COLO668 (cell line): Measurements from ENCODE around the gene ATL1.

Experiments
- DNase-seq: peaks from one replicate; lab custom pipeline; 2025; ENCODE audit not compliant: unreplicated experiment; lab: John Stamatoyannopoulos, UW

The ATL1 gene

DNA sequence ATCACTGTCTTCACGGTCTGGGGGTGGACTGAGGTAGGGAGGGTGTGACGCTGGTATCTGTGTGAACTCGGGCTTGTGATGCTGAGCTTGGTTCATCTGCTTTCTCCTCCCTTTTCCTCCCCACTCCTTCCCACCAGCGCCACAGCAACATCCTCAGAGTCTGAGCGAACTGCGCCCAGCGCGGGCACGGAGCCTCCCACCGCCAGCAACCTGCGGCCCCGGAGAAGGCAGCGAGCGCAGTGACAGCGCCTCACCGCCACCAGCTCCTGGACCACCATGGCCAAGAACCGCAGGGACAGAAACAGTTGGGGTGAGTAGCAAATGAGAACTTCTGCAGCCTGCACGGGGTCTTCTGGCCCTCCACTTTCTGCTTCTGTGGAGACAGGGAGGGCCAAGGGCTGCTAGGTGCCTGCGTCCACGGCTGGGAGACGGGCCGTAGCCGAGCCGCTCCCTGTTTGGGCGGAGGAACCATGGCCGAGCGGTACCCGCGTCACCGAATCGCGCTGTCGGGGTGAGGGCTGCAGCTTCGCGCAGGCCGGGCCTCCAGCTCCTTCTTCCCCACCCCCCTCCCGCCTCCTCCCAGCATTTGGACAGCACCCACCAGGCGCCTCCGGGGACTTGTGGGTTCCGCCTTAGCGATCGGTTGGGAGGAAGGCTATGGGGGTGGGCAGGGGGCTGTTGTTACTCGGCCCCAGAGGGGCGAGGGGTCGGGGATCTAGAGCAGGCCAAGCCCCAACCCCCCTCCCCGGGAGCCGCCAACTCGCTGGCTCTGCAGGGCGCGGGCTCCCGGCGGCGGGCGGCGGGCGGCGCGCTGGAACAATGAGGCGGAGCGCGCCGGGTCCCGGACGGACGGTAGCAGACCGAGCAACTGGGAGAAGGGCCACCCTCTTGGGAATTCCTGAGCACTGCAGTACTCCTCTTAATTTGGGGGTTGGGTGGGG lies at the start of gene ATL1:
Gene ATL1 (plus strand): TSS at position 156 of the 941 bp plus-strand sequence. CDS start 121 bp downstream, at position 277.
- DNase-seq, result peak; percentile 79

DNA sequence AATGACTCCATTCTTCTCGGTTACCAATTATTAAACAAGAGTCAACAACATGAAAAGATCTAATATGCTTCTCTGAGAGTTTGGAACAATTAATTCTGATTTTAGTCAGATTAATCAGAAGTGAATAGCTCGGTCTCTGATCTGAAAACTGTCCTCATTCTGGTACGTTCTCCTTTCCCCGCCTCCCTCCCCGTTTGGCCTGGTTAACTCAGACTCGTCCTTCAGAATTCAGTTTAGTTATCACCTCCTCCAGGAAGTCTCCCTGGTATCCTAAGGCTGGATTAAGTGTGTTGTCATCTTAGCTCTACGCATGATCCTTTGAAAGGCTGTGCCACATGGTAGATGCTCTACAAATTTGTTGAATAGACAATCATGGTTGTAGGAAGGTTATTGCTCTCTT lies 49.8 kb upstream of the ATL1 start:
- DNase-seq, result no peak

DNA sequence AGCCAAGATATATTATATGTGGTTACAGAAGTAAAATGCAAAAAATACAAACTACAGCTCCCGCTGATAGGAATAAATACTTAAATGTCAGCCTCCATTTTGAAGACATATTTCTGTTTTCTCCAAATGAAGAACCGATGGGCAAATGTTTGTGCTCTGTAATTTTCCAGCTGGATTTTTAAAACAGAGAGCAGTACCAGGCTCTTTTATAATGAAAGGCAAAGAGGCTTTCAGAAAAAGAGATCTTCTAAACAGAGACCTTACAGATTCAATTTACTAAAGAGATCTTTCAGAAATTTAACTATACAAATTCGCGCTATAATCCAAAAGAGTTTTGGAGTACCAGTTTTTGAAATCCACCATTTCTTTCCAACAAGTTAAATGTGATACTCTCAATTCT lies 47.5 kb upstream of the ATL1 start:
- no peak for DNase-seq

DNA sequence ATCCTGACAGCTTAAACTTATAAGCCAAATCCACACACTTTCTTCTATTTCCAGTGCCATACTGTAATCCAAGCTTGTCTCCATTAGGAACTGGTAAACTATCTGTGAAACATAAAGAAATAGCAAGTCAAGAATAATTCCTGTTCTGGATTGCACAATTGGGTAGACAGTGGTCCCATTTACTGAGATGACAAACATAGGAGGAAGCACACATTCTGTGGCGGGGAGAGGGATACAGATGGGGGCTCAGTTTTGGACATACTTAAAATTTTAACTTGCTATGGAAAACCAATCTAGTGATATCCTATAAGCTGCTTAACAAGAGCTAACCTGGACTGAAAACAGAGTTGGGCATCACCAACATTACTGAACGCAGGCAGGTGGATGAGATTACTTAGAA lies 43.9 kb upstream of the ATL1 start:
- DNase-seq, result no peak

DNA sequence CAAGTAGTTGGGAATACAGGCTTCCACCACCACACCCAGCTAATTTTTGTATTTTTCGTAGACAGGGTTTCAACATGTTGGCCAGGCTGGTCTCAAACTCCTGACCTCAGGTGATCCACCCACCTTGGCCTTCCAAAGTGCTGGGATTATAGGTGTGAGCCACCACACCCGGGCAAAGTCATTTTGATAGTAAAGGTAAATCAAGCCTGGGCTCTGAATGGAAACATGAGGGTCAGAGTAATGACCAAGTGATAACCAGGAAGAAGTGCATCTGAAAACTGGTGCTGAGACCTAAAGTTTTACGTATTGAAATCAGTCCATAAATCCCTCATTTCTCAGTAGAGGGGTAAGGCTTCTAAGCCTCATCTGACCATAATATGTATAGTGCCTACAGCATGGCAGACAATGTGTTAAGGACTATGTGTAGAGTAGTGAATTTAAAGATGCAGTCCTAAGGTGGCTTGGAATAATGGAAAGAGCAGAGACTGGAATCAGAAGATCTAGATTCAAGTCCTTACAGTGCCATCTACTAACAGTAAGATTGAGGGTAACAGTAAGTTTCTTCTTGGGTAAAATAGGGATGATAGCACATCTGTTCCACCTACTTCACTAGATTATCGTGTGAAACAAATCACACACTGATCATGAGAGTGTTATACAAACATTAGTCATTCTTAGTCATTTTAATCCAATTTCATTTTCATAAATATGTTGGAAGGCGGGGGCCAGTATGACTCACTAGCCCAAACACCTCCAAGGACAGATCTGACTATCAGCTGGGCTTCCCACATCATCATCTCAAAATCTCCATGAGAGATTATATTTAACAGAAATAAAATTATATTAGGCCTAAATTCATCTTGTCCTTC lies 38.8 kb upstream of the ATL1 start:
- no peak for DNase-seq

DNA sequence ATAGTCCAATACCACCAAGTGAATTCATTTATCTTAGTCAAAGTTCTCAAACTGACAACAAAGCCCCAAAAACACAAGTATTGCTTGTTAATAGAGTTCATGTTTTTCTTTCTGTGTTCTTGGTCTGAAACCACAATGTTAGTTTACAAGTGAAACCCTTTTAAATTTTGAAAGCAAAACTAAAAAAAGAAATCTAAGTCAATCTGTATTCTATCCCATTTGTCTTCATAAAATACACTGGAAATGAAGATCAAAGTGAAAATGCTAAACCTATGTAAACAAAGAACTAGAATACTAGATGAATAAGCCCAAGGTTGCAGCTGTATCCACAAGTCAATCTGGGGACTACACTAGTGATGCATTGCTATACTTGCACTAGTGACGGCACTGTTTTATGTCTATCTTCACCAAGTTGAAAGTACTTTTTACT lies 38.0 kb upstream of the ATL1 start:
- no peak for DNase-seq

DNA sequence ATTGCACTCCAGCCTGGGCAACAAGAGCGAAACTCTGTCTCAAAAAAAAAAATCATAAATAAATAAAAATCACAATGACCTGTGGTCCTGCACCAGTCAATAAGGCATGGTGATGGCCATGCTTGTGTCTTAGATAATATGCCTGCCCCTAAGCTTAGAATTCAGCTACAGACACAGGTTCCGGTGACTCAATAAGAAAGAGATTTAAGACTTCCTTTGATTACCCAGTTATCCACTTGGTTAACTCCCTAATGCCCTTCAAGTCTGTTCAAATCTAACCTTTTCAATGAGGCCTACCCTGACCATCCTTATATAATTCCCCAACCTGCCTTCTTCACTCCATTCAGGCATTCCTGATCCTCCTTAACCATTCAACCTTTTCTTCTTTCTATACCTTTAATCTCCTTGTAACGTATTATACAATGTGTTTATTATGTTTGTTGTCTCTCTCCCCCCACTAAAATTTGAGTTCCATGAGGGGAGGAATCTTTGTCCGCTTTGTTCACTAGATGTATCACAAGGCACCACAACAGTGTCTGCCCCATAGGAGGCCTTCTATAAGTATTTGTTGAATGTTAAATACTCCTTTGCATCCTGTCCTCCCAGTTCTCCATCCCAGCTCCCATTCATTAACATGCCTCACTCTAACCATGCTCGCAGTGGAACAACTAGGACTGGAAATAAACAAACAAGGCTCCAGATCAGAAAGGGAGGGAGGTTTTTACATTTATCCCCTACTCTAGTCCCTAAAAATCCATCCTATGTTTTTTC lies 36.5 kb upstream of the ATL1 start:
- DNase-seq, result no peak

DNA sequence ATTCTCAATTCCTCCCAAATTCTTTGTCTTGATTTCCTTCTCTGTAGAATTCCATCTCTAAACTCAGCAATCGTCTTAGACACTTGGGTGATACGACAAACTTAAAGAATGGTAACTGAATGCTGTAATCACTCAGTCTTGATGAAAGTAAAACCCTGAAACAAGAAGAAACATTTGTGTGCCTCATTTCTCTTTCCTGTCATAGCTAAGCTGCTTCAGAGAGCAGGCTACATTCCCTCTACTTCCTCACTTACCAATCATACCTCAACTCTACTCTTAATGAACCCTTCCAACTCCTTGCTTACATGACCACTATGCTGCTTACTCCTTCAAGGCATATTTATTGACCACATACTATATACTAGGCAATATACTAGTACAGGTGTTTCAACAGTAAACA lies 35.9 kb upstream of the ATL1 start:
- no peak for DNase-seq

DNA sequence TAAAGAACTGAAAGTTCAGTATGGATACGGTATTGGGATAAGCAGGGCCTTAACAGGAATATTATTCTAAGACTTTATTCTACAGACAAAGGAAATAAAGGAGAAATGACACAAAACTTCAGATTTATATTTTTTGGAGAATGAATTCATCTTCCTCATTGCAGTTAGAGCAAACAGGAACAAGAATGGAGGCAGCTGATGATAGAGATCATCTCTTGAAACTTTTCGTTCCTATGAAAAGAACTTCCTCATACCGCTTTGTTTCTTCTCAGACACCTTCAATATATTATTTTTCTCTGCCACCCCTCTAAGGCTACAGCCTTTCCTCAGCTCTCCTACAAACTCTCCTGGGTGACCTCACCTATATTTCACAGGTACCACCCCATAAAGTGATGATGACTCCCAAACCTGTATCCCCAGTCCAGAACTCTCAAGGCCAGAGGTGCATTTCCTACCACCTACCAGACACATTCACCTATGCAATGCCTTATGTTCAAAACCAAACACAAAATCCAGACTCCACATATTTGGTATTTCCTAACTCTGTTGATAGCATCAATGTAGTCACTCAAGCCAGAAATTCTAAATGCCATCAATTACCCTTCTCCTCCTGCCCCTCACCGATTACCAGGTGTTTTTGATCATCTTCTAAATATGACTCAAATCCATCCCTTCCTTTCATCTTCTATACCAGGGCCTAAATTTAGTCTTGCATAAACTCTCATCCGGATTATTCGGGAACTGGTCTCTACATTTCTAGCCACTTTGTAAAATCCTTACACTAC lies 35.0 kb upstream of the ATL1 start:
- DNase-seq, result no peak

DNA sequence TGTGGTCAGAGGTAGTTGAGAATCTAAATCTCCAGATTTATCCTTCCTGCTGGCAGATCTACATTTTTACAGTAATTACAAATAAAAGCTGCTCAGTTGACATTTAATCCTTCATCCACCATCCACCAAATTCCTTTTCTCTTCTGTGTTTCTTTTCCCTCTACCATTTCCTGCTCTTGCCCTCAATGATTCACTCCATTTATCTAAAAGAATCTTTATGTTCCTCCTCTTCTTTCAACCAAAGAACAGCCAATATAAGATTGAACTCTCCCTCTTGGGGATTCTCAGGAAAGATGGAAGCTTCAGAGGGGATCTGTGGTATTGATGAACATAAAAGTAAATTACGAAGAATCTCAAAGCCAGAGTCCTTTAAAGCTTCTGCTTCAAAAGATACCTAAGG lies 31.9 kb upstream of the ATL1 start:
- DNase-seq, result no peak

DNA sequence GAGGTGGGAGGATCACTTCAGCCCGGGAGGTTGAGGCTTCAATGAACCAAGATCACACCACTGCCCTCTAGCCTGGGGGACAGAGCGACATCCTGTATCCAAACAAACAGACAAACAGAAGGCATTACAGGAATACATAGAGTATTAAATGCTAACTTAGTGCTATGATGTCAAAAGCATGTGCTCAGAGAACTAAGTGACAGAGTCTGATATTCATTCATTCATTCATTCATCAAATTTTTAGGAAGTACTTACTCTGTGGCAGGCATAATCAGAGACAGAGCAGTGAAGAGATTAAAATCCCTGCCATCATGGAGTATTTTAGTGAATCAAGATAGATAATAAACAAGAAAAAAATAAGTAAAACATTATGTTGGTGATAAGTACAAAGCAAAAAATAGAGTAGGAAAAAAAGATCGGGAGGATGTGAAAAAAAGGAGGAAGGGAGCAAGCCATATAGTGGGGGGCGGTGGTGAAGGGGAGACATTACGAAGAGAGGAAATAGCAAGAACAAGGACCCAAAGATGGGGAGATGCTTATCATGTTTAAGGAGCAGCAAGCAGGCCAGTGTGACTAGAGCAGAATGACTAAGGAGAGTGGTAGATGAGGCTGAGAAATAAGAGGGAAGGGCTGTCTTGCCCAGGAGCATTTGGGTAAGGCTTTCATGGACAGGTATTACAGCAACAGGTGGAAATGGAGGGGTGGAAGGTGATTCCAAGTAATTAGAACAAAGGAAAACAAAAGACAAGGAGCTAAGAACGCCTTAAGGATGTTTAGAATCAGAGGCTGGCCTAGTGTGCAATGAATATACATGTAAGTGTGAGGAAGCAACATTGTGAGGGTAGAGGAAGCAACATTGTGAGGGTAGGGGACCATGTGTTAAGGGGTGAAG lies 30.4 kb upstream of the ATL1 start:
- DNase-seq, result no peak

DNA sequence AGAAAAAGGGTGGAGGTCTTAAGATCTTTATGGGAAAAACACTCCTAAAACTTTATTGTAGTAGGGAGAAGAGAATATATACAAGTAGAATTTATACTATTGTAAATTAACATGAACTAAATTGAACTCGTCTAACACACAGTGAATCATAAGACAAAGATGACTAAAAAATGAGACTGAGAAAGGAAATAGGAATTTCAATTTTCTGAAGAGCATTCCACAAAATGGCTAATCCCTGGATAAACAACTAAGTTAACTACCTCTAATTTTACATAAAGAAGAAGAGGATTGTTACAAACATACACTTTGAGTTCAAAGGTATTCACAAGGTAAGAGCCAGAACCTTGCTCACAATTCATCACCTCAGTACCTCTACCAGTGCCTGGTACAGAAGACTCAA lies 29.6 kb upstream of the ATL1 start:
- no peak for DNase-seq

DNA sequence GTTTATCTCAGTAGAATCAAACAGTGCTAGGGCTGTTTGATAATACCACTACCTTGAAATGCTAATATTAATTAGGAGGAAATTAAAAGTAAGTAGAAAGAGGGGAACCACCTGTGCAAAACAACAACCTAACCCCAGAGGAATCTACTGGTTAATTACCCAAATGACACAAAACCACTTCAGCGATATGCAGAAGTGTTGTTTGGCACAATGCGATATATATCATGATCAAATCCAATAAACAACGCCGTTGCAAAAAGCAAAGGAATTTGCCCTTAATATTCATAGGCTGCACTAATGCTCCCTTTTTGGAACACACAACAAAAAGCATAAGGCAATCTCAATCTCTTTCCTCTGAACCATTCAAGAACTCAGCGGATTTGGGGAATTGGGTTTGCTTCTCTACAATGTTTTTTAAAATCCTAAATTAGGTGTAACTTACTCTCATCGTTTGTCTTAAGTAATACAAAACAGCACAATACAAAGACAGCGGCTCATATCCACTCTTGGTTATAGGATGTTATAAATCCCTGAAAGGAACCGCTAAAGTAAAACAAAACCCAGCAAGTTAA lies 29.1 kb upstream of the ATL1 start:
- DNase-seq, result no peak

DNA sequence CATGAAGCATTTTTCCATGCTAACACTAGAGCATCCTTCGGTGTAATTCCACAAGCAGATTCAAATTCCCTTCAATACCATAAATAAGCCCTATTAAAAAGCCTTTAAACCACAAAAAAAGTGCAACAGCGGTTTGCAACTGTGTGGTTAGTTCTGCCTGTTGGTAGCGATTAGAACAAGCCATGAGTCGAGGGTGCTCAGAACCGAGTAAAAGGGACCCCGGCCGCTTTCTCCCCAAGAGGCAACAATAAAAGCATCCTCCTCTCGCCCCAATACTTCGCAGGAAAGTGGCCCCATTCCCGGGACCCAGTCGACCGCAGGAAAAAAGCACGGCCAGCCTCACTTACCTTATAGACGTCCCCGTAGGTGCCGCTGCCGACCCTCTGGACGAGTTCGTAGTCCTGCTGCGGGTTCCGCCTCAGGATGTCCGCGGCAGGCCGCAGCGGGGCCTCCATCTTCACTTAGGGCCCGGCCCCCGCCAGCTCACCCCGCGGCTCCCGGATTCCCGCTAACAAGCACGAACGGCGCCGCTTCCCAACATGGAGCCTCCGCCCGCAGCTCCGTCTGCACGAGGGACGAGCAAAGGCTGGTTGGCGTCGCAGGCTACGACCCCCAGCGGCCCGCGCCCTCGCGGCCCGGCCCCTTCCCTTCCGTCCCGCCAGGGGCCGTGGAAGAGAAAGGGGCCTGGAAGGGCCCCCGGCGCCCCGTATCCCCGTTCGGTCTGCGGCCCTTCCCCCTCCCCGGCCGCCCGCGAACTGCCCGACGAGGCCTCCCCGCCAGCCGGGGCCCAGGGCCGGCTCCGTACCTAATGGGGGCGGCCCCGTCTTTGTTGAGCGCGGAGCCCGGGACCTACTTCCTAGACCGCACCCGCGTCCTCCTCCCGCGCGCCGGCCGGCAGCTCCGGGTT lies 28.1 kb upstream of the ATL1 start:
- peak; percentile 77 for DNase-seq

DNA sequence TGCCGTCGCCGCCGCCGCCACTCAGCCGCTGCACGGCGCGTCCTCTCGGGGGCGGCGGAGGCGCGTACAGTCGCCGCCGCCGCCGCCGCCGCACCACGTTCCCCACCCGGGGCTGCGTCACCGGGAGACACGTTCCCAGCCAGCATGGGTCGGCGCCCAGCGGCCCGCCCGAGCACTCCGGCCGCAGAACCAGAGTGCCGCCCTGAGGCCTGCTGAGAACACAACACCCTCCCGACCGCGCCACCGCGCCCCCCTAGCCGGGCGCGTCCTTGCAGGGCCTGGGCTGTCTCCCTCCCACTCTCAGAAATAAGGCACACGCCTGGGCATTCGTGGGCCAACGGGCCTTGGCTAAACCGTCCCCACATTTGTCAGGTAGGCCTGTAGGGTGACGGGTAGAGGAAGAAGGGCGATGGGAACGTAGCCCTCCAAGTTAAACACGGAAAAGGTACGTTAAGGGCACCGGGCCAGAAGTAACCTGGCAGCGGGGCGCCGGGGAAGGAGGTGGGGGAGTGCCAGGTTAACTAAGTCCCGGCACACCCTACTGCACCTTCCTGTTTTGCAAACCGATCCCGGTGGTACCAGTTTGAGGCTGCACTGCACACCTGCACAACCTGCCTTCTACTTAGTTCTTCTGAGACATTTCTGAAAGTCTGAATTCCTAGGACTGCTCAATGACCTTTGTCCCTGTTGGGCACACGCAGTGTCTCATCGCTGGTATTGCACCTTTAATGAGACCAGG lies 27.3 kb upstream of the ATL1 start, which contains the start of gene MAP4K5:
Gene MAP4K5 (minus strand): TSS at position 68 of the 739 bp plus-strand sequence. CDS start 520 bp downstream, outside the sequence.
- peak; percentile 96 for DNase-seq

DNA sequence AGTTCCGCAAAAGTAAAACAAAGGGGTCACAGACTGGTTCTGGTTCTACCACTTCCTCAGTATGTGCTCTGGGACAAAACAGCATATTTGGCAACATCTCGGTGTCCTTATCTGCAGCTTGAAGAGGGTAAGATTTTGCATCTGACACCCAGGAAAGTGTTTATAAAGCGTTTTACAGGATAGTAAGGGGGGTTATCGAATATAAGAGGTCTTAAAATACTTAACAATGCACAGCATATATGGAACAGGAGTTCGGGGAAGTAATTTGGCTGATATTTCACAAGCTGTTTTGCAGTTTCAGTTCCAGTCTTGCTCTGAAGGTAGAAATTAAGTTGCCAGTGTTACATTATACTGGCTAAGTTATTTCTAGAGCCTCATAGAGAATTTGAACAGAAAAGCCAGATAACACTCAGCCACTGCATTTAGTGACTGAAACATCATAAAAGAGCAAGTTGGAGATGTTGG lies 26.7 kb upstream of the ATL1 start:
- DNase-seq, result no peak

DNA sequence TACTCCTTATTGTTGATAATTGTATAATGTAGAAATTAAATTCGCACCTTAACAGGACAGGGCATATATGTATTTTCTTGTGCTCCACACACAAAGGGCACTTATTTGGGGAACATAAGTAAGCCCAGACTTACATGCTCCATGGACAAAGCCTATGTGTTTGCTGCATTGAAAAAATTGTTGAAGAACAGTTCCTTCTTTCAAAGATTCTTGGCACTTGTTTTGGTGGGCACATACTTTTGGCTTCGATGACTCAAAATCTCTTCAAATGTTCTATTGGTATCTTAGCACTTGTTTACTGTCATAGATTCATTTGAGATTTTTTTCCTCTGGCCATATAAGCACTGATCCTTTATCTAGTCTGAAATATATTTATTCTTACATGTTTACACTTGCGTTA lies 26.1 kb upstream of the ATL1 start:
- no peak for DNase-seq
